Hematopoietic multipotent progenitor cell treated with erythropoietin and hydrocortisone succinate and interleukin-3 and kit ligand, for 15 days (in vitro differentiated cells): ENCODE results near the gene C19orf18.
"Not testable (repeated sequence)": the region's sequence is repeated elsewhere in the genome, so short reads cannot be mapped to it uniquely, and the experiment has no call there.

Source experiments
- DNase-seq: peaks from one replicate; pipeline ENCODE4 v3.0.0-alpha.2; 2015; ENCODE audit warnings: low spot score

The C19orf18 gene

GRCh38 chr19:57974434-57974833 is at the start of gene C19orf18:
Gene C19orf18 (minus strand): TSS chr19:57974534. CDS start chr19:57974432, 102 bp downstream.
- DNase-seq = no peak

DNA sequence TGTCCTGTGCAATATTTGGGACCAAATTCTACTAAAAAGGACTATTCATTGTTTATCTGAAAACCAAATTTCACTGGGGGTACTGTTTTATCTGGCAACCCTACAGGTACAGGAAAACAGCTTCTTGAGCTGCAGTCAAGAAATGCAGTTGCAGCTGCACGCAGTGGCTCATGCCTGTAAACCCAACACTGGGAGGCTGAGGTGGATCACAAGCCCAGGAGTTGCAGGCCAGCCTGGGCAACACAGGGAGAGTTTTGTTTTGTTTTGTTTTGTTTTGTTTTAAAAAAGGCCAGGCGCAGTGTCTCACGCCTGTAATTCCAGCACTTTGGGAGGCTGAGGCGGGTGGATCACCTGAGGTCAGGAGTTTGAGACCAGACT is 47.9 kb upstream of the C19orf18 start:
- DNase-seq = no peak

GRCh38 chr19:58021541-58022282 is 47.4 kb upstream of the C19orf18 start:
- DNase-seq = peak; percentile 2

- no peak for DNase-seq
Observed at GRCh38 chr19:58020129-58020528, 45.8 kb upstream of the C19orf18 start.

DNA sequence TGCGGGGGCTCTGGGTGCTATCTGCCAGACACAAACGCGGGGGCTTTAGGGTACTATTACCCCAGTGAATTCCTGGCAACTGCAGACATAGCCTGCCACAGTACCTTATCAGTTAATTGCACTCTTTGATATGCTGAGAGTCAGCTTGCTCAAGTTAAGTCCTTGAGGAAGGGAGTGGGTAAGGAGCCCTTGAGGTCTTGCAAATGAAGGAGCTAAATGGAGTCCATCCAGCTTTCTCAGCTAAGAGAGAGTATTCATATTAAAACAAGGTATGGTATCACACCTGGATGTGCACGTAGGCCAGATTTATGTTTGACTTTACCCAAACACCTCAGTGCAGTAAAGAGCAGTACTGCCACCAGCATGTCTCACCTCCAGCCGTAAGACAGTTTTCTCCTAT is 39.8 kb upstream of the C19orf18 start:
- no peak for DNase-seq

DNA sequence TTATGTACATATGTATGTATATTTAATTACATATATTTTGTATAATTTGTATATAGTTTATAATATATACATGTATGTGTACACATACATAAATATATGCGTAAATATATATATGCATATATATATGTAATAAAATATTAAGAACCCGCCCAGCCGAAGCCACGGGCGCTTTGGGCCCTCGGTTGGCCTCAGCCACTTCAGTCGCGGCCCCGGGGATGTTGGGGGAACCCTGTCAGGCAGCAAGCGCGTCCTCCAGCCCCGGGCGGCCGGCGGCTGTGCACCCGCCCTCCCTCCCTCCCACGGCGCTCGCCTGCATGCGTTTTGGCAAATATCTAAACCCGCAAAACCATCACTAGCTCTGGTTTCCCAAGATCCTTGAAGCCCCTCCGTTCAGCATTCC is 36.2 kb upstream of the C19orf18 start:
- DNase-seq = no peak

DNA sequence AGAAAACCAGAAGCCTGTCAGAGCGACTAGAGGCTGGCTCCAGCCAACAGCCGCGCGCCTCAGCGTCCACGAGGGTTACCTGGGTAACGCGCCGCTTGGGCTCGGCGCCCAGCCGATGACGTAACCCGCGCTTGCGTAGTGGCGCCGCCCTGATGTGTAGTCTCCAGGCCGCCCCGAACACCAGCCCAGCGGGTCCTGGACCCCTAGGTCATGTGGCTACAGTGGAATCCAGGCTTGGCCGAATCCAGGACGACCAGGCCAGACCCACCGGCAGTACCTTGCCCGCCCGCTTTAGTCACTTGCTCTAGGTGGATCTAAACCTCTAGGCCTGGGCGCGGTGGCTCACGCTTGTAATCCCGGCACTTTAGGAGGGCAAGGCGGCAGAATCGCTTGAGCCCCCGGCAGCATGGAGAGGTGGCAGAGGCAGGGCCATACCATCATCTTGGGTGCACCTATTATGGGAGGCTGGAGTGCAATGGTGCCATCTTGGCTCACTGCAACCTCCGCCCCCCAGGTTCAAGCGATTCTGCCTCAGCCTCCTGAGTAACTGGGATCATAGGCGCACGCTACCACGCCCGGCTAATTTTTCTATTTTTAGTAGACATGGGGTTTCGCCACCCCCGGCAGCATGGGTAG is 35.5 kb upstream of the C19orf18 start:
- DNase-seq = peak; percentile 11

DNA sequence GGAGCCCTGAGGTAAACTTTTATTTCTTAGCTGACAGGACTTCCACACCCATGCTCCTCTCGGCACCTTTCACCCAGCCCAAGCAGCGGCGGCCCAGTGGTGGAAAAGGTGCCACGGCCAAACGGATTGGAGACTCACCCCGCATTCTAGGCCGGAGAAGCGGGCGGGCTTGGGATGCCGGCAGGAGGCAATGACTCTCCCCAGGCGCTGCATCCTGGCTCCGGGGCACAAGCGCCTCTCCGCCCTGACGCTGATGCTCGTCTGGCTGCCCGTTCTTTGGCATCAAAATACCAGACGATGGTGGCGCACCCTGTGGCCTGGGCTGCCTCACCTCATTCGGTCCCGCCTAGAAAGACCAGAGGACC is 34.9 kb upstream of the C19orf18 start:
- DNase-seq = no peak

- not testable (repeated sequence) for DNase-seq
Observed at GRCh38 chr19:58008877-58009276, 34.5 kb upstream of the C19orf18 start.

DNA sequence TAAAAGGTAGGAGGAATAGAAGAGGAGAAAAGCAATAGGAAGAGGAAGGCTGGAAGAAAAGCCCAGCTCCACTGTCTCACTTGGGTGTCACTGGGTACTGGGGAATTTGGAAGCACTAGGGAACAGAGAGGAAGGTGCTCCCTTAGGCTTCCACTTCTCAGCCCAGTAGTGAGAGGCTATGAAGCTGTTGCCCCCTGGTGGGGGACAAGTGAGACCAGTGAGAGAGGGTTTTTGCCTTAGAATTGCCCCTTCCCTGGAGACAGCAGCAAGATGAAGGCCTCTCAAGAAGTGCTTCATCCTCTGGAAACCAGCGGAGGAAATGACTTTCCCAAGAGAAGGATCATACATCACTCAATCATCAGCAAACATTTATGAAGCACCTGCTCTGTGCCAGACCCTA is 33.0 kb upstream of the C19orf18 start:
- no peak for DNase-seq

DNA sequence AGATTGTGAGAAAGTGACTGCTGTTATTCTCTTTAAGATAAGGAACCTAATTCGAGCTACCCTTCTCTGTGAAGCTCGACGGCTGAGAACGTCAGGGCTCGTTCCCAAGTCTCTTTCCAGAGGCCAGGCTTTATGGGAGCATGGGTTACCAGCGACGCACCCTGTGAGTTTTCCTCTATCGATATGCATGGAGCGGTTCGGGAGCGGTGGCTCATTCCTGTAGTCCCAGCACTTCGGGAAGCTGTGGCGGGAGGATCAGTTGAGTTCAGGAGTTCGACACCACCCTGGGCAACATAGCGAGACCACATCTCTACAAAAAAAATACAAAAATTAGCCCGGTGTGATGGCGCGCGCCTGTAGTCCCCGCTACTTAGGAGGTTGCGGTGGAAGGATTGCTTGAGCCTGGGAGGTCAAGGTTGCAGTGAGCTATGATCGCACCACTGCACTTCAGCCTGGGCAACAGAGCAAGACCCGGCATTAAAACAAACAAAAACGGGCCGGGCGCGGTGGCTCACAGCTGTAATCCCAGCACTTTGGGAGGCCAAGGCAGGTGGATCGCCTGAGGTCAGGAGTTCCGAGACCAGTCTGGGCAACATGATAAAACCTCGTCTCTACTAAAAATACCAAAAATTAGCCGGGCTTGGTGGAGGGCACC is 29.0 kb upstream of the C19orf18 start:
- DNase-seq = no peak

DNA sequence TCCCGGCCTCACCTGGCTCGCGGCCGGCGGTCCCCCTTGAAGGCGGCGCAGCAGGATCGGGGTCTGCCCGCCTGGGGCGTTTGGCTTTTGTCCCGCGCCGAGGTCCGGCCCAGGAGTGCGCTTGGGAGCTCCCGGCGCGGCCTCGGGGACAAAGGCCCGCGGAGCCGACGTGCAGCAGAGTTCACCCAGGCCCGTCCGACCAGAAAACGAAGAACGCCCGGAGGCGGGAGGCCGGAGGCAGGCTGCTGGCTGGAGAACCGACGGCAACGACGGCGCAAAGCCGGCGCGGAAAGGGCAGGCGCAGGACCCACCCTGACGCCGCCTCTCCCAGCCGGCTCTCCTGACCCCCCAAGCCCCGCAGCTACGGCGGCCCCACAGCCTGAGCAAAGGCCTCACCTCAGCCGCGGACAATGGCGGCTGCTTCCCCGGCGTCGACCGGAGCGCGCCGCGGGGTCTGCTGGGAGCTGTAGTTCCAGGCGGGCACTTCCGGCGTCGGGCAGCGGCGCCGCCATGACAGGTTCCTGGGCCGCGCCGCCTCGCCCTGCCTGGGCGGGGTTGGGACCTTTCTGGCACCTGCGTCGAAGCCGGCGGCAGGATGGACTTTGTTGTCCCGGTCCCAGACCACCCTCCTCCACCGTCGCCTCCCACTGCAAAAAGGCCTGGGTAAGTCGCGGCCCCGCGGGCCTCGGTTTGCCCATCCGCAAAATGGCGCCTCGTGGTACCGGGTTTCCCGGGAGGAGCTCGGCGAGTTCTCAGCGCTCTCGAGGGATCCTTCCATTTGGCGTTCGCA is 28.2 kb upstream of the C19orf18 start, which contains the start of gene ZNF606:
Gene ZNF606 (minus strand): TSS at position 437 of the 790 bp plus-strand sequence. CDS start 1,501 bp downstream, outside the sequence.
- DNase-seq = peak; percentile 81

DNA sequence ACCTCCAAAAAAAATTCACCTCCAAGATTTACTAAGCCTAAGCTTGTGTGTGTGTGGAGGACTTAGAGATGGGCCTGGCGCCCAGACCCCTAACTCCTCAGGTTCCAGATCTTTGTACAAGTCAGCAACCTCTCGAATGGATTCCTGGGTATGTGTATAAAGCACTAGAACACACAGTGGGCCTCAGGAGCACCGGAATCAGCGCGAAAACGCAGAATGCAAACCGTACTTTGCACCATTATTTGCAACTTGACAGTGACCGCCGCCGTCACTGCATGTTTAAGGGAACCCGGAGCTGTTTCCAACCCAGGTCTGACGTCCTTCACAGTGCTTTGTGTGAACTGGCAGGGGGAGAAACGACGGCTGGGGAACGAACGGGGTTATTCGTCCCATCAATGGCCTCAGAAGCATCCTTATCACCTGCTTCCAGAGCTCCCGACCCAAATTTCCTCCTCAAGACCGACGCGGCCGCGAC is 27.6 kb upstream of the C19orf18 start:
- peak; percentile 6 for DNase-seq

- no peak for DNase-seq
Observed at GRCh38 chr19:58000677-58001076, 26.3 kb upstream of the C19orf18 start.

DNA sequence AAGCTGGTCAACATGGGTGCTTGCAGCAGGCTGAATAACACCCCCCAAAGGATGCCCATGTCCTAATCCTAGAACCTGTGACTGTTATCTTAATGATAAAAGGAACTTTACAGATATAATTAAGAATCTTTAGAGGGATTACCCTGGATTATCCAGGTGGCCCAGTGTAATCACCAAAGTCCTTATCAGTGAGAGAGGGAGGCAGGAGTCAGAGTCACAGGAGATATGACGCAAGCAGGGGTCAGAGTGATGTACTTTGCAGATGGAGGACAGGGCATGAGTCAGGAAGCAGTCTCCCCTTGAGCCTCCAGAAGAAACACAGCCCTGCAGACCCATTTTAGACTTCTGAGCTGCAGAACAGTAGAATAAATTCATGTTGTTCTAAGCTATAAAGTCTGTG is 18.5 kb upstream of the C19orf18 start:
- no peak for DNase-seq

DNA sequence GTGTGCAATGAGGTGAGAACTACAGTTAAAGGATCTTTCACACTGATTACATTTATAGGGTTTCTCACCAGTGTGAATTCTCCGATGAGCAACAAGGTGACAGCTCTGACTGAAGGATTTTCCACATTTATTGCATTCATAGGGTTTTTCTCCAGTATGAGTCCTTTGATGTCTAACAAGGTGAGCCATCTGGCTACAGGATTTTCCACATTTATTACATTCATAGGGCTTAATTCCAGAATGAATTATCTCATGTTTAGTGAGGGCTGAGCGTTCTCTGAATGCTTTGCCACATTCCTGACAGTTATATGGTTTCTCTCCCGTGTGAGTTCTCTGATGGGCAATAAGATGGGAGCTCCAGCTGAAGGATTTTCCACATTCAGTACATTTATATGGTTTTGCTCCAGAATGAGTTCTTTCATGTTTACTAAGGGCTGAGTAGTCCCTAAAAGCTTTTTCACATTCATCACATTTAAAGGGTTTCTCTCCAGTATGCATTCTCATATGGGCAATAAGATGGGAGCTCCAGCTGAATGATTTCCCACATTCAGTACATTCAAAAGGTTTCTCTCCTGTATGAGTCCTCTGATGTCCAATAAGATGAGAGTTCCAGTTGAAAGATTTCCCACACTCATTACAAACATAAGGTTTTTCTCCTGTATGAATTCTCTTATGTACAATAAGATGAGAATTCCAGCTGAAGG is 4.4 kb upstream of the C19orf18 start:
- no peak for DNase-seq

GRCh38 chr19:57964761-57965160 is 9.6 kb downstream of the C19orf18 start:
- no peak for DNase-seq

- DNase-seq = no peak
Observed at GRCh38 chr19:57961785-57962184, 12.5 kb downstream of the C19orf18 start.

DNA sequence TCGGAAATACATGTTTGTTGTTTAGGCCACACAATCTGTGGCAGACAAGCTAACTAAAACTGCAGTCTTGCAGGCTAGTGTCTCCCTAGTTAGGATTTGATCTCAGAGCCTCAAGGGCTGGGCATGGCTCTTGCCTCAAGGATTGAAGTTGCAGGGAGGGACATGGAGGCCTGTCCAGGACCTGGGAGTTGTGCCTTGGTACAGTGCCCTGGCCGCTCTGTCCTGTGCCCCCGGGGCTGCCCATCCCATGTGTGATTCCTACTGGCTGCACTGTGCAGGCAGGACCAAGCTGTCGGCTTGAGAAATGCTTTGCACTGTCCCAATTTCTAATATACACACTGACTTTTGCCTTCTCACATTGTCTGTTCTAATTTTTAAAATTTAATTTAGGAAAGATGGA is 19.3 kb downstream of the C19orf18 start:
- no peak for DNase-seq

GRCh38 chr19:57949702-57950101 is 24.6 kb downstream of the C19orf18 start:
- no peak for DNase-seq

DNA sequence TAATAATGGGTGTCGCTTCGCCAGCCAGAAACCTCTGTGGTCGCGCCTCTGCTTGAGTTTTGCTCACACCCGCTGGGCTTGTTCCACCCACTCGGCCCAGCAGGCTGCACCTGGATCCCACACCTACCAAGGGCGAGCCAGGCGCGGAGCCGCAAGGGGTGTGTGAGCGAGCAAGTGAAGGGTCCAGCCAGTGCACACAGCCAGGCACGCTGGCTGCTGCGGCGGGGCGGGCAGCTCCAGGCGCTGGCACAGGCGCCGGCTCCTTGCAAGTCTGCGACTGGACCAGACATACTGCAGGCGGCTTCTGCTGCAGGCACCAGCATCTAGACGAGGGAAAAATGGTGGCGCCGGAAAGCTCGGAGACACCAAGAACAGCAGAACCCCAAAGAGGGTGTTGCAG is 25.0 kb downstream of the C19orf18 start:
- no peak for DNase-seq
